Measurements from ENCODE around the gene RPL9.

RPL9 gene

GRCh38 chr4:39452860-39453587 is 5.7 kb downstream of the RPL9 start:
- H3K4me1 ChIP-seq (ENCODE audit: insufficient read depth, low read length): peaks cover 4% of the 10 kb centered on the region; the same call in 1 of the 2 replicates
- H3K9ac ChIP-seq (ENCODE audit: low read depth, low read length): no peak overlapping the region
- no peaks in the 10 kb centered on the region for H3K9me3 ChIP-seq (ENCODE audit: control insufficient read depth, insufficient read depth, low read length)
- peaks cover 36% of the 10 kb centered on the region for H3K36me3 ChIP-seq (ENCODE audit: insufficient read depth, low read length)

GRCh38 chr4:39452153-39452859 is 6.4 kb downstream of the RPL9 start:
- Histone ChIP-seq H3K4me1 (ENCODE audit: insufficient read depth, low read length) (no peaks in the 10 kb centered on the region; the same call in 1 of the 2 replicates), H3K9me3 (ENCODE audit: control insufficient read depth, insufficient read depth, low read length) (no peaks in the 10 kb centered on the region), H3K9ac (ENCODE audit: low read depth, low read length) (no peak overlapping the region), H3K36me3 (ENCODE audit: insufficient read depth, low read length) (peaks cover 28% of the 10 kb centered on the region)

GRCh38 chr4:39451423-39452023 is 7.2 kb downstream of the RPL9 start:
- Histone ChIP-seq H3K4me1 (ENCODE audit: insufficient read depth, low read length) (no peaks in the 10 kb centered on the region), H3K36me3 (ENCODE audit: insufficient read depth, low read length) (peaks cover 21% of the 10 kb centered on the region), H3K9ac (ENCODE audit: low read depth, low read length) (no peak overlapping the region), H3K9me3 (ENCODE audit: control insufficient read depth, insufficient read depth, low read length) (no peaks in the 10 kb centered on the region)

- Histone ChIP-seq H3K4me1 (ENCODE audit: insufficient read depth, low read length) (no peaks in the 10 kb centered on the region), H3K9ac (ENCODE audit: low read depth, low read length) (no peak overlapping the region), H3K9me3 (ENCODE audit: control insufficient read depth, insufficient read depth, low read length) (no peaks in the 10 kb centered on the region), H3K36me3 (ENCODE audit: insufficient read depth, low read length) (peaks cover 14% of the 10 kb centered on the region)
Observed at GRCh38 chr4:39450618-39451017, 8.1 kb downstream of the RPL9 start.

GRCh38 chr4:39446842-39447573 is 11.7 kb downstream of the RPL9 start:
- Histone ChIP-seq H3K4me1 (ENCODE audit: insufficient read depth, low read length) (no peaks in the 10 kb centered on the region), H3K36me3 (ENCODE audit: insufficient read depth, low read length) (no peaks in the 10 kb centered on the region), H3K9me3 (ENCODE audit: control insufficient read depth, insufficient read depth, low read length) (no peaks in the 10 kb centered on the region), H3K9ac (ENCODE audit: low read depth, low read length) (peak overlapping the region; percentile 54)

GRCh38 chr4:39446483-39446841 is 12.3 kb downstream of the RPL9 start:
- Histone ChIP-seq H3K4me1 (ENCODE audit: insufficient read depth, low read length) (no peaks in the 10 kb centered on the region), H3K36me3 (ENCODE audit: insufficient read depth, low read length) (no peaks in the 10 kb centered on the region), H3K9me3 (ENCODE audit: control insufficient read depth, insufficient read depth, low read length) (no peaks in the 10 kb centered on the region), H3K9ac (ENCODE audit: low read depth, low read length) (peak overlapping the region; percentile 54; the same call in 1 of the 2 replicates)

- Histone ChIP-seq H3K9me3 (ENCODE audit: control insufficient read depth, insufficient read depth, low read length) (no peaks in the 10 kb centered on the region), H3K36me3 (ENCODE audit: insufficient read depth, low read length) (no peaks in the 10 kb centered on the region), H3K9ac (ENCODE audit: low read depth, low read length) (no peak overlapping the region), H3K4me1 (ENCODE audit: insufficient read depth, low read length) (no peaks in the 10 kb centered on the region)
Observed at GRCh38 chr4:39442998-39443397, 15.7 kb downstream of the RPL9 start.

- Histone ChIP-seq H3K9ac (ENCODE audit: low read depth, low read length) (no peak overlapping the region), H3K4me1 (ENCODE audit: insufficient read depth, low read length) (no peaks in the 10 kb centered on the region), H3K9me3 (ENCODE audit: control insufficient read depth, insufficient read depth, low read length) (no peaks in the 10 kb centered on the region), H3K36me3 (ENCODE audit: insufficient read depth, low read length) (no peaks in the 10 kb centered on the region)
Observed at GRCh38 chr4:39441593-39441992, 17.1 kb downstream of the RPL9 start.

GRCh38 chr4:39435659-39436563 is 22.8 kb downstream of the RPL9 start:
- no peaks in the 10 kb centered on the region for H3K9me3 ChIP-seq (ENCODE audit: control insufficient read depth, insufficient read depth, low read length)
- H3K4me1 ChIP-seq (ENCODE audit: insufficient read depth, low read length): no peaks in the 10 kb centered on the region
- H3K9ac ChIP-seq (ENCODE audit: low read depth, low read length): no peak overlapping the region
- no peaks in the 10 kb centered on the region for H3K36me3 ChIP-seq (ENCODE audit: insufficient read depth, low read length)

GRCh38 chr4:39433878-39434492 is 24.7 kb downstream of the RPL9 start:
- H3K9ac ChIP-seq (ENCODE audit: low read depth, low read length): no peak overlapping the region
- no peaks in the 10 kb centered on the region for H3K36me3 ChIP-seq (ENCODE audit: insufficient read depth, low read length)
- no peaks in the 10 kb centered on the region for H3K4me1 ChIP-seq (ENCODE audit: insufficient read depth, low read length)
- no peaks in the 10 kb centered on the region for H3K9me3 ChIP-seq (ENCODE audit: control insufficient read depth, insufficient read depth, low read length)

GRCh38 chr4:39429476-39430334 is 29.0 kb downstream of the RPL9 start:
- H3K4me1 ChIP-seq (ENCODE audit: insufficient read depth, low read length): no peaks in the 10 kb centered on the region
- H3K36me3 ChIP-seq (ENCODE audit: insufficient read depth, low read length): no peaks in the 10 kb centered on the region
- H3K9ac ChIP-seq (ENCODE audit: low read depth, low read length): no peak overlapping the region
- no peaks in the 10 kb centered on the region for H3K9me3 ChIP-seq (ENCODE audit: control insufficient read depth, insufficient read depth, low read length)

GRCh38 chr4:39427520-39428114 is 31.1 kb downstream of the RPL9 start:
- H3K4me1 ChIP-seq (ENCODE audit: insufficient read depth, low read length): no peaks in the 10 kb centered on the region
- no peaks in the 10 kb centered on the region for H3K36me3 ChIP-seq (ENCODE audit: insufficient read depth, low read length)
- no peaks in the 10 kb centered on the region for H3K9me3 ChIP-seq (ENCODE audit: control insufficient read depth, insufficient read depth, low read length)
- no peak overlapping the region for H3K9ac ChIP-seq (ENCODE audit: low read depth, low read length)
